Esophagus muscularis mucosa (tissue), 4 donors: Measurements from ENCODE around the gene TAF11. TPM values are rescaled to one million over a fixed set of nuclear protein-coding genes. Genes with fewer than 3 reads are reported as not detected.

Experiments used
- DNase-seq: peaks from one replicate; pipeline ENCODE4 v3.0.0-alpha.2; 2017; ENCODE audit errors: extremely low spot score
- H3K27ac ChIP-seq, 4 donors: fragments of 200-600 bp; sonication (generic); replicated peaks in 1 of 4; 1 replicate in 3 of 4; 2 replicates in 1 of 4; pipeline ENCODE4 v1.5.1; 2016 to 2019; ENCODE audit warnings: mild to moderate bottlenecking in 1 of 4
- H3K27me3 ChIP-seq, 4 donors: fragments of 200-600 bp; sonication (generic); one replicate each; pipeline versions ENCODE4 v1.5.1 to v1.6.0; 2016 to 2019
- H3K36me3 ChIP-seq, 4 donors: fragments of 200-600 bp; sonication (generic); one replicate each; pipeline ENCODE4 v1.5.1; 2016 to 2019
- H3K4me1 ChIP-seq, 4 donors: fragments of 200-600 bp; sonication (generic); one replicate each; pipeline ENCODE4 v1.5.1; 2016 to 2019
- H3K4me3 ChIP-seq, 4 donors: fragments of 200-600 bp; sonication (generic); 1 replicate in 2 of 4; 2 replicates in 2 of 4; pipeline ENCODE4 v1.5.1; 2016 to 2019; ENCODE audit warnings: mild to moderate bottlenecking in 4 of 4, moderate library complexity in 1 of 4
- H3K9me3 ChIP-seq, 4 donors: fragments of 200-600 bp; sonication (generic); 1 replicate in 3 of 4; 2 replicates in 1 of 4; pipeline ENCODE4 v1.5.1; 2016 to 2019
- CTCF ChIP-seq, 3 experiments: fragments of 200-600 bp in 2 of 3; fragments of 450-650 bp in 1 of 3; sonication (generic) in 2 of 3; IDR thresholded peaks; one replicate each; pipeline ENCODE4 v1.5.1; 2017 to 2019; ENCODE audit warnings: antibody characterized with exemption in 3 of 3, mild to moderate bottlenecking in 2 of 3, moderate library complexity in 1 of 3
- EP300 ChIP-seq: sonication (generic); formaldehyde crosslinking; IDR thresholded peaks from one replicate; pipeline ENCODE4 v1.6.1; 2017; ENCODE audit warnings: antibody characterized with exemption
- POLR2A ChIP-seq: fragments of 450-650 bp; IDR thresholded peaks from one replicate; pipeline ENCODE4 v1.6.1; 2017; ENCODE audit warnings: antibody characterized with exemption, moderate library complexity, mild to moderate bottlenecking, low read depth
- POLR2AphosphoS5 ChIP-seq, 2 donors: sonication (generic); formaldehyde crosslinking; IDR thresholded peaks; one replicate each; pipeline ENCODE4 v1.6.1; 2017; ENCODE audit warnings: antibody characterized with exemption in 2 of 2
- whole genome bisulfite sequencing: methylation state at CpG from one replicate; pipeline ENCODE4 v1.1.5; 2018; 5-methylcytosine and 5-hydroxymethylcytosine counted together
- intact Hi-C: fragments of 100-400 bp; cut with DNase I; formaldehyde crosslinking; loops from one replicate; pipeline ENCODE4 v1.15.1; 2023
- total RNA-seq, 4 donors: library from RNA; depleted of rRNA; stranded (reverse); fragments of >200 nt; gene quantifications; one replicate each; pipeline versions ENCODE4 v1.1.0 to v1.2.1, GENCODE V29; 2016

The TAF11 gene
- total RNA-seq, 4 donors from 2014 or later = 18.2 to 26.2 (median 25.4) TPM

GRCh38 chr6:34875292-34876213 is 12.3 kb downstream of the TAF11 start:
- H3K36me3 ChIP-seq = peaks cover 50 to 100% (median 97%) of the 10 kb centered on the region in 4 donors

DNA sequence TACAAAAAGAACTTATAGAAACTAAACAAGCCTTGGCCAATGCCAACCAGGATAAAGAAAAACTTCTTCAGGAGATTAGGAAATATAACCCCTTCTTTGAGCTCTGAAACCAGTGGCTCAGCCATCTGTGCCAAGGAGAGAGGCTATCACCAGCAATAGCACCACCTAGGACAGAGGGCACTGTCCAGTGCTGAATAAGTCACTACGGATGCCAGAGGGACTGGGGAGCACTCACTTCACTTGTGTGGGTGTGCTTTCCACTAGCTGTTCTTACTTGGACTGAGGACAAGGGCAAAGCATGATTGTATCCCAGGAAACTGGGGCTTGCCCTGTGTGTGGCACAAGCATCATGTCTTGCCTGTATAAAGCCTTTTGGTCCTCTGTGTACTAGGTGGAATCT is 15.5 kb downstream of the TAF11 start:
- intact Hi-C loops = no loop called here
- TF ChIP-seq POLR2AphosphoS5 (IDR thresholded peaks at IDR 0.05) = no peak
- TF ChIP-seq CTCF (IDR thresholded peaks at IDR 0.05) = no peak
- no peak for TF ChIP-seq POLR2A
- no peak for TF ChIP-seq EP300
- WGBS = 36% methylated on average over 1 of the region's 1 CpG
- Histone ChIP-seq H3K27ac (no peak overlapping the region), H3K36me3 (peaks cover 32 to 99% (median 91%) of the 10 kb centered on the region in 4 donors), H3K27me3 (no peaks in the 10 kb centered on the region), H3K4me3 (no peak overlapping the region), H3K9me3 (no peaks in the 10 kb centered on the region), H3K4me1 (no peaks in the 10 kb centered on the region)
- no peak for DNase-seq

More at GRCh38 chr6:34875292-34876213, 12.3 kb downstream of the TAF11 start:
- DNase-seq = no peak
- H3K4me1 ChIP-seq = no peaks in the 10 kb centered on the region
- WGBS = 87% methylated on average over 4 of the region's 4 CpGs
- no peak overlapping the region for H3K27ac ChIP-seq
- H3K27me3 ChIP-seq = no peaks in the 10 kb centered on the region
- TF ChIP-seq POLR2A = no peak
- no peak for TF ChIP-seq CTCF (IDR thresholded peaks at IDR 0.05)
- TF ChIP-seq POLR2AphosphoS5 (IDR thresholded peaks at IDR 0.05) = no peak
- no peak for TF ChIP-seq EP300
- intact Hi-C loops = no loop called here
- no peaks in the 10 kb centered on the region for H3K9me3 ChIP-seq
- H3K4me3 ChIP-seq = no peak overlapping the region

GRCh38 chr6:34871853-34872252 is 16.0 kb downstream of the TAF11 start:
- Histone ChIP-seq H3K27me3 (no peaks in the 10 kb centered on the region), H3K4me3 (no peak overlapping the region), H3K9me3 (no peaks in the 10 kb centered on the region), H3K36me3 (peaks cover 28 to 97% (median 90%) of the 10 kb centered on the region in 4 donors), H3K4me1 (no peaks in the 10 kb centered on the region), H3K27ac (no peak overlapping the region)
- intact Hi-C loops = no loop called here
- peak; percentile 68 for DNase-seq
- 86% methylated on average over 4 of the region's 4 CpGs for whole genome bisulfite sequencing
- TF ChIP-seq EP300 (no peak), POLR2AphosphoS5 (IDR thresholded peaks at IDR 0.05) (no peak), POLR2A (no peak), CTCF (IDR thresholded peaks at IDR 0.05) (no peak)

GRCh38 chr6:34867484-34867883 is 20.4 kb downstream of the TAF11 start:
- WGBS = 79% methylated on average over 2 of the region's 3 CpGs
- no peak overlapping the region for H3K27ac ChIP-seq
- no peaks in the 10 kb centered on the region for H3K4me1 ChIP-seq
- TF ChIP-seq POLR2A (no peak), CTCF (IDR thresholded peaks at IDR 0.05) (no peak), EP300 (no peak), POLR2AphosphoS5 (IDR thresholded peaks at IDR 0.05) (no peak)
- H3K9me3 ChIP-seq = no peaks in the 10 kb centered on the region
- peaks cover 24 to 82% (median 53%) of the 10 kb centered on the region in 4 donors for H3K36me3 ChIP-seq
- no peak overlapping the region for H3K4me3 ChIP-seq
- H3K27me3 ChIP-seq = no peaks in the 10 kb centered on the region
- intact Hi-C loops = no loop called here
- peak; percentile 62 for DNase-seq
